B cell (primary cell): ENCODE data around the gene NRP1. TPM values are rescaled to one million over a fixed set of nuclear protein-coding genes. Genes with fewer than 3 reads are reported as not detected.

Source experiments
- ATAC-seq: fragments of 200-7000 bp; cut with Tn5 transposase; one replicate; pipeline ENCODE4 v1.10.0; 2021; ENCODE audit warnings: low read depth, mild to moderate bottlenecking, moderate number of reproducible peaks, moderate library complexity
- CTCF ChIA-PET: fragments of 350-600 bp; sonication (Branson Sonifier 250); formaldehyde crosslinking; loops from one replicate; lab custom pipeline; 2021; ENCODE audit warnings: antibody characterized with exemption, inconsistent platforms; lab: Charles Lee
- POLR2A ChIA-PET: fragments of 350-600 bp; sonication (Branson Sonifier 250); formaldehyde crosslinking; loops from one replicate; lab custom pipeline; 2021; ENCODE audit warnings: antibody characterized with exemption; lab: Charles Lee
- DNase-seq: peaks from one replicate; pipeline ENCODE4 v3.0.0; 2013
- H2AFZ ChIP-seq: 2 replicates; pipeline ENCODE4 v1.6.1; 2012; ENCODE audit warnings: mild to moderate bottlenecking, low read depth, low read length; ENCODE audit not compliant: insufficient read depth, poor library complexity, severe bottlenecking
- H3K27ac ChIP-seq, 2 donors: 1 replicate in 1 of 2; 2 replicates in 1 of 2; pipeline ENCODE4 v1.5.1; 2012 to 2013; ENCODE audit warnings: low read length in 2 of 2, mild to moderate bottlenecking in 2 of 2, moderate library complexity in 1 of 2
- H3K27me3 ChIP-seq, 4 experiments: fragments of 200-600 bp in 1 of 4; sonication (generic) in 1 of 4; replicated peaks in 1 of 4; 1 replicate in 2 of 4; 2 replicates in 2 of 4; pipeline versions ENCODE4 v1.6.1 to v1.7.0; 2013 to 2016; ENCODE audit warnings: low read length in 3 of 4, mild to moderate bottlenecking in 2 of 4, mixed read lengths in 1 of 4, moderate library complexity in 1 of 4; ENCODE audit not compliant: insufficient read depth in 4 of 4, control insufficient read depth in 3 of 4; ENCODE audit errors: control extremely low read depth in 1 of 4
- H3K36me3 ChIP-seq, 2 experiments: replicated peaks in 1 of 2; 1 replicate in 1 of 2; 2 replicates in 1 of 2; pipeline versions ENCODE4 v1.6.1 to v1.7.1; 2013; ENCODE audit warnings: low read length in 1 of 2; ENCODE audit not compliant: insufficient read depth in 2 of 2, control insufficient read depth in 1 of 2; ENCODE audit errors: control extremely low read depth in 1 of 2, extremely low read depth in 1 of 2
- H3K4me1 ChIP-seq, 2 donors: fragments of 200-600 bp in 1 of 2; sonication (generic) in 1 of 2; 1 replicate in 1 of 2; 2 replicates in 1 of 2; pipeline versions ENCODE4 v1.5.1 to v1.6.1; 2013 to 2017; ENCODE audit warnings: low read length in 2 of 2; ENCODE audit not compliant: control insufficient read depth in 2 of 2, insufficient read depth in 2 of 2
- H3K4me2 ChIP-seq: replicated peaks from 2 replicates; pipeline ENCODE3; 2012; ENCODE audit warnings: mild to moderate bottlenecking, low read depth, low read length; ENCODE audit not compliant: poor library complexity, severe bottlenecking
- H3K4me3 ChIP-seq, 5 experiments: fragments of 200-600 bp in 1 of 5; sonication (generic) in 1 of 5; 1 replicate in 3 of 5; 2 replicates in 2 of 5; pipeline versions ENCODE4 v1.5.1 to v1.7.0; 2011 to 2016; ENCODE audit warnings: low read length in 4 of 5, mild to moderate bottlenecking in 4 of 5, low read depth in 2 of 5, control low read depth in 1 of 5, moderate library complexity in 1 of 5; ENCODE audit not compliant: insufficient read depth in 1 of 5; ENCODE audit errors: control extremely low read depth in 1 of 5, extremely low read depth in 1 of 5
- H3K79me2 ChIP-seq: fragments of 200-600 bp; sonication (generic); one replicate; pipeline ENCODE4 v1.6.0; 2016; ENCODE audit warnings: low read length; ENCODE audit not compliant: control insufficient read depth, insufficient read depth
- H3K9ac ChIP-seq: fragments of 200-600 bp; sonication (generic); 2 replicates; pipeline ENCODE4 v1.6.1; 2017; ENCODE audit warnings: mild to moderate bottlenecking, low read length, moderate library complexity
- H3K9me3 ChIP-seq, 3 donors: one replicate each; pipeline versions ENCODE4 v1.6.1 to v1.7.1; 2013; ENCODE audit warnings: low read length in 2 of 3; ENCODE audit not compliant: control insufficient read depth in 2 of 3, insufficient read depth in 1 of 3; ENCODE audit errors: control extremely low read depth in 1 of 3
- H4K20me1 ChIP-seq: 2 replicates; pipeline ENCODE4 v1.6.0; 2012; ENCODE audit warnings: mild to moderate bottlenecking, low read length; ENCODE audit not compliant: insufficient read depth, control insufficient read depth, poor library complexity, severe bottlenecking
- H3K27ac Mint-ChIP-seq: one replicate; pipeline ENCODE4 v1.8.0; 2021; ENCODE audit warnings: mixed read lengths
- H3K27me3 Mint-ChIP-seq: one replicate; pipeline ENCODE4 v1.8.0; 2021; ENCODE audit warnings: mixed read lengths
- H3K4me1 Mint-ChIP-seq: one replicate; pipeline ENCODE4 v1.8.0; 2021; ENCODE audit warnings: mixed read lengths
- H3K4me3 Mint-ChIP-seq: one replicate; pipeline ENCODE4 v1.8.0; 2021; ENCODE audit warnings: mixed read lengths
- H3K9me3 Mint-ChIP-seq: one replicate; pipeline ENCODE4 v1.8.0; 2022; ENCODE audit warnings: mixed read lengths; ENCODE audit not compliant: insufficient read depth
- EZH2 ChIP-seq: IDR thresholded peaks from 2 replicates; pipeline ENCODE4 v1.6.1; 2012; ENCODE audit warnings: borderline replicate concordance, low read depth, mild to moderate bottlenecking, moderate library complexity, low read length; ENCODE audit not compliant: insufficient read depth, poor library complexity, severe bottlenecking
- WGBS: methylation state at CpG from one replicate; pipeline ENCODE4 v1.1.5; 2013; ENCODE audit warnings: missing lambda C conversion rate; ENCODE audit not compliant: insufficient coverage; 5-methylcytosine and 5-hydroxymethylcytosine counted together
- intact Hi-C: fragments of 100-400 bp; cut with micrococcal nuclease; formaldehyde crosslinking; loops from one replicate; pipeline ENCODE4 v1.10.0; 2022
- polyA plus RNA-seq: library from polyadenylated mRNA; depleted of rRNA; stranded (reverse); fragments of >200 nt; gene quantifications from 2 replicates; pipeline ENCODE4 v1.2.3, GENCODE V29; 2012
- total RNA-seq, 2 donors: library from RNA; stranded (reverse); fragments of 120-200 nt in 1 of 2; gene quantifications; 1 replicate in 1 of 2; 2 replicates in 1 of 2; pipeline versions ENCODE4 v1.2.3 to v1.2.4, GENCODE V29; 2013 to 2022
- TF ChIP-seq, protein P1 (sequence below): fragments of 200-600 bp; IDR thresholded peaks from one replicate; pipeline ENCODE4 v1.8.0; 2022; ENCODE audit warnings: antibody characterized with exemption, mild to moderate bottlenecking

Gene NRP1
- total and polyA plus RNA-seq, 2 donors (not counting 1 experiment from before 2014, with no cell fraction given): 0.34 TPM; not detected in 1

DNA sequence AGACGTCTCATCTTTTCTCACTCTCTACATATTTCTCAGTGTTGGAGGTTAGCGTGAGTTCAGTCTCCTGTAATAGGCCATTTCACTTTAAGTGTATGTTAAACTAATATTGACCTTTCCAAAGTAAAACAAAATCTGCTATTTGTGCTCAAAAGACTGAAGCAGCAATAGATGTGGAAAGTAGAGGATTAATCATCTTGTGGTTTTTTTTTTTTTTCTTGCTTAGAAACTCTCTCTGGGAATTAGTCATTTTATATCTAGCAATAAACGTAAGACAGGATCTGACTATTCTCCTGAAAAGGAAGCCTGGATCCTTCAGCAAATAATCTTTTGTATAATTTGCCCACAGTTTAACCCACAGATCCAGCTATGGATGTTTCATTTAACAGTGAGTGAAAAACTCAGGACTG lies 81.7 kb downstream of the NRP1 start:
- H2AFZ ChIP-seq: no peak overlapping the region
- H3K27ac ChIP-seq: no peak overlapping the region
- no peaks in the 10 kb centered on the region for H4K20me1 ChIP-seq
- Mint-ChIP-seq H3K27me3 (peaks cover 15% of the 10 kb centered on the region), H3K27ac (no peak overlapping the region), H3K4me1 (no peaks in the 10 kb centered on the region), H3K9me3 (peaks cover 2% of the 10 kb centered on the region), H3K4me3 (no peak overlapping the region)
- no peak for TF ChIP-seq EZH2
- TF ChIP-seq, protein P1, sequence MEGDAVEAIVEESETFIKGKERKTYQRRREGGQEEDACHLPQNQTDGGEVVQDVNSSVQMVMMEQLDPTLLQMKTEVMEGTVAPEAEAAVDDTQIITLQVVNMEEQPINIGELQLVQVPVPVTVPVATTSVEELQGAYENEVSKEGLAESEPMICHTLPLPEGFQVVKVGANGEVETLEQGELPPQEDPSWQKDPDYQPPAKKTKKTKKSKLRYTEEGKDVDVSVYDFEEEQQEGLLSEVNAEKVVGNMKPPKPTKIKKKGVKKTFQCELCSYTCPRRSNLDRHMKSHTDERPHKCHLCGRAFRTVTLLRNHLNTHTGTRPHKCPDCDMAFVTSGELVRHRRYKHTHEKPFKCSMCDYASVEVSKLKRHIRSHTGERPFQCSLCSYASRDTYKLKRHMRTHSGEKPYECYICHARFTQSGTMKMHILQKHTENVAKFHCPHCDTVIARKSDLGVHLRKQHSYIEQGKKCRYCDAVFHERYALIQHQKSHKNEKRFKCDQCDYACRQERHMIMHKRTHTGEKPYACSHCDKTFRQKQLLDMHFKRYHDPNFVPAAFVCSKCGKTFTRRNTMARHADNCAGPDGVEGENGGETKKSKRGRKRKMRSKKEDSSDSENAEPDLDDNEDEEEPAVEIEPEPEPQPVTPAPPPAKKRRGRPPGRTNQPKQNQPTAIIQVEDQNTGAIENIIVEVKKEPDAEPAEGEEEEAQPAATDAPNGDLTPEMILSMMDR: no peak
- H3K9ac ChIP-seq: no peak overlapping the region
- ChIA-PET POLR2A (no interaction called here), CTCF (no interaction called here)
- intact Hi-C loops: no loop called here
- no peaks in the 10 kb centered on the region for H3K27me3 ChIP-seq
- WGBS: no CpG with 5 or more reads among the region's 3 CpGs
- DNase-seq (no peak), ATAC-seq (no peak)
- no peak overlapping the region for H3K4me2 ChIP-seq
- H3K9me3 ChIP-seq: peaks cover 0 to 15% (median 0%) of the 10 kb centered on the region in 3 donors
- no peaks in the 10 kb centered on the region for H3K36me3 ChIP-seq
- H3K4me3 ChIP-seq: no peak overlapping the region
- no peaks in the 10 kb centered on the region for H3K79me2 ChIP-seq
- peaks cover 0 to 3% of the 10 kb centered on the region in 2 donors for H3K4me1 ChIP-seq

DNA sequence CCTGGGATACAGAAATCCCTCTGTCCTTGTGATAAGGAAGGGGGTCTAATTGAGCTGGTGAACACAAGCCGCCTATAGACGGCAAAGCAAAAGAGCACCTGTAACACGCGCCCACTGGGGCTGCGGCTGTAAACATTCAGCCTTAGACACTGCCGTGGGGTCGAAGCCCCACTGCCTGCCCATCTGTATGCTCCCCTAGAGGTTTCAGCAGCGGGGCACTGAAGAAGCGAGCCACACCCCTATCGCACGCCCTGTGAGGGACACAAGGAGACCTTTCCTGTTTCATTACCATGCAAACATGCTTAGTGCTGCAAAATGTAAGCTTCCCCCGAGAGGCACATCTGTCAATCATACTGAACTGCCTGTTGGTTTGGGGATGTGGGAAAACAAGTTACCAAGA lies 82.1 kb downstream of the NRP1 start:
- Histone ChIP-seq H3K4me3 (no peak overlapping the region), H3K27ac (no peak overlapping the region), H3K36me3 (no peaks in the 10 kb centered on the region), H3K9ac (no peak overlapping the region), H4K20me1 (no peaks in the 10 kb centered on the region), H3K79me2 (no peaks in the 10 kb centered on the region), H3K9me3 (peaks cover 0 to 15% (median 0%) of the 10 kb centered on the region in 3 donors), H2AFZ (no peak overlapping the region), H3K4me1 (peaks cover 0 to 3% of the 10 kb centered on the region in 2 donors), H3K4me2 (no peak overlapping the region), H3K27me3 (no peaks in the 10 kb centered on the region)
- Mint-ChIP-seq H3K27me3 (peaks cover 15% of the 10 kb centered on the region), H3K9me3 (peaks cover 2% of the 10 kb centered on the region), H3K4me1 (no peaks in the 10 kb centered on the region), H3K4me3 (no peak overlapping the region), H3K27ac (no peak overlapping the region)
- 89% methylated on average over 10 of the region's 12 CpGs for WGBS
- DNase-seq (no peak), ATAC-seq (no peak)
- TF ChIP-seq, protein P1: no peak
- TF ChIP-seq EZH2: no peak
- ChIA-PET CTCF (no interaction called here), POLR2A (no interaction called here)
- intact Hi-C loops: no loop called here
